Endothelial cell of hepatic sinusoid (primary cell): Measurements from ENCODE around the gene OIP5.
"Not testable (repeated sequence)": the region's sequence is repeated elsewhere in the genome, so short reads cannot be mapped to it uniquely, and the experiment has no call there.

Experiments
- in situ Hi-C: cut with HindIII; loops from 2 replicates; pipeline ENCODE4 v1.10.0; 2017; ENCODE audit warnings: low sequenced_read_pairs

The OIP5 gene

DNA sequence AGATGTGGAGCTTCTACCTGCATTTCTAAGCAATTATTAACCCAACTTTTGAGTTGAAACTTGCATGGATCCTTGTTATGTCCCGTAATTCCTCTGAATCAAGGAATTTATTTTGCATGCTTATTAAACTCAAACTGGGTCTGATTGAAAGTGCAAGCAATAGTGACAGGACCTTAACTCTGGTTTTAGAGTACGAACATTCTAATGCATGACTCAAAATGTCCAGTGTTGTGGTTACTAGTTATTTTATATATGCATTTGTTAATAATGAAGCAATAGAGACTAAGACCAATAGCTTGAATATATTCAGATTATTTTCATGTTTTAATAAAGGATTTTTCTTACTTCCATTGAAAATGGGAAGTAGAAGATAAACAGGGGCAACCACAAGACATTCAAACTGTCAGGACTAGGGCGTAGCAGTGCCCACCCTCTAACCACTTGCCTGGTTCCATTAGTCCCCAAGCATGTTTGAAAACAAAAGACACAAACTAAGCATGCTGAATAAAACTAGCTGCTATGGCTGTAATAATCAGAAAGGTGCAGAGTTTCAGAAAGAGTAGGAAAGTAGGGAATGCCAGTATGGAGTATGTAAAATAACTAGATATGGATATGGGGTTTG lies 28.1 kb downstream of the OIP5 start:
- in situ Hi-C loops = no loop called here

DNA sequence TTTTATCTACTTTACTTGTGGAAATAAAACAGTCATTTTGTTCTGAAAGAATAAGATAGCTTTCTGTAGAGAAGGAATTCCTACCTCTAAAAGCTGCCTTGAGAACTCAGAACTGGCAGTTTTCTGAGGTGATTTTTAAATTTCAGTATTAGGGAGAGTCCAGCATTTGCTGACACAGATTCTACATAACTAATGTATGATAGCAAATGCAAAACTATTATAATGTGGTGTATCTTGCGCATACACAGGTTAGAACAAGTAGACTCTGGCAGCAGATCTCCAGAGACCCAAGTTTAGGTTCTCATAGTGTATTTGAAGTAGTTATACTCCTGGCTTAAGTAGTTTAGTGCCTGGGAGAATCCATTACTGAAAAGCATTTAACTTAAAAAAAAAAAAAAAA lies 30.8 kb downstream of the OIP5 start:
- in situ Hi-C loops = no loop called here

DNA sequence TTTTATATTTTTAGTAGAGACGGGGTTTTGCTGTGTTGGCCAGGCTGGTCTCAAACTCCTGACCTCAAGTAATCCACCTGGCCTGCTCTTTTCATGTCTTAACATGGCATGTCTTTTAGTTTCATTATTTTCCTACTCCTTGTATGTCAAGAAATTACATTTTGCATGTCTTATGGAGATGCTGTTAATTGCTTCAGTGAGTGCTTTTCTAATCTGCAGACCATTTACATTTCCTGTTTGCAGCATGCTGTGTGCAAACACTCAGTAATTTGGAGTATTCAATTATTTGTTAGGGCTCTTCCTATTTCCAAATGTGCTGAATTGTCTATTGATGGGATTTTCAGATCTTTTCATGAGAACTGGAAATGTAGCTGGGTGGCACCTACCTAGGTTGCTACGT lies 31.3 kb downstream of the OIP5 start:
- in situ Hi-C loops = not testable (repeated sequence)

- in situ Hi-C loops = no loop called here
Observed at GRCh38 chr15:41292521-41292920, 39.9 kb downstream of the OIP5 start.

DNA sequence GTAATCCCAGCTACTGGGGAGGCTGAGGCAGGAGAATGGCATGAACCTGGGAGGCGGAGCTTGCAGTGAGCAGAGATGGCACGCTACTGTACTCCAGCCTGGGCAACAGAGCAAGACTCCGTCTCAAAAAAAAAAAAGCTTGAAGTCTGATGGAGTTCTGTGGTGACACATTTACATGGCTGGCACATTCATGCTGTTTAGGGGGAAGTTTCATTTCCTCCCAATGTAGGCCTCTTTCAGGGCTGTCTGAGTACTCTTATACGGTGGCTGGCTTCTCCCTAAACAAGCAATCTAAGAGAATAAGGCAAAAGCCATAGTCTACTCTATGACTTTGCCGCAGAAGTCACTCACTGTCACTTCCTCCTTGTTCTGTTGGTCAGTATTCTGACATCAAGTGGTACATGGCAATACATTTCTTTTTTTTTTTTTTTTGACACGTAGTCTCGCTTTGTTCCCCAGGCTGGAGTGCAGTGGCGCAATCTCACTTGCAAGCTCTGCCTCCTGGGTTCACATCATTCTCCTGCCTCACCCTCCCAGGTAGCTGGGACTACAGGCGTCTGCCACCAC lies 41.2 kb downstream of the OIP5 start:
- in situ Hi-C loops = no loop called here

DNA sequence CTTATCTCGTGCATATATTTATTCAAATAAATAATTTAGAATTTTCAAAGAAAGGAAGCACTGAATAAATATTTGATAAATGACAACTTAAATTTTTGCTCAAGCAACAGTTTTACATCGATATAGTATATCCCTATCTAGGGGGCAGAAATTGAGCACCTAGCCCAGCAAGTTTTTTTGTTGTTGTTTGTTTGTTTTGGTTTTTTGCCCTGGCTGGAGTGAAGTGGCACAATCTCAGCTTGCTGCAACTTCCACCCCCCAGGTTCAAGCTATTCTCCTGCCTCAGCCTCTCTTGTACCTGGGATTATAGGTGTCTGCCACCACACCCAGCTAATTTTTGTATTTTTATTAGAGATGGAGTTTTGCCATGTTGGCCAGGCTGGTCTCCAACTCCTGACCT lies 42.4 kb downstream of the OIP5 start:
- in situ Hi-C loops = no loop called here

GRCh38 chr15:41288464-41288863 lies 43.9 kb downstream of the OIP5 start:
- in situ Hi-C loops = no loop called here

DNA sequence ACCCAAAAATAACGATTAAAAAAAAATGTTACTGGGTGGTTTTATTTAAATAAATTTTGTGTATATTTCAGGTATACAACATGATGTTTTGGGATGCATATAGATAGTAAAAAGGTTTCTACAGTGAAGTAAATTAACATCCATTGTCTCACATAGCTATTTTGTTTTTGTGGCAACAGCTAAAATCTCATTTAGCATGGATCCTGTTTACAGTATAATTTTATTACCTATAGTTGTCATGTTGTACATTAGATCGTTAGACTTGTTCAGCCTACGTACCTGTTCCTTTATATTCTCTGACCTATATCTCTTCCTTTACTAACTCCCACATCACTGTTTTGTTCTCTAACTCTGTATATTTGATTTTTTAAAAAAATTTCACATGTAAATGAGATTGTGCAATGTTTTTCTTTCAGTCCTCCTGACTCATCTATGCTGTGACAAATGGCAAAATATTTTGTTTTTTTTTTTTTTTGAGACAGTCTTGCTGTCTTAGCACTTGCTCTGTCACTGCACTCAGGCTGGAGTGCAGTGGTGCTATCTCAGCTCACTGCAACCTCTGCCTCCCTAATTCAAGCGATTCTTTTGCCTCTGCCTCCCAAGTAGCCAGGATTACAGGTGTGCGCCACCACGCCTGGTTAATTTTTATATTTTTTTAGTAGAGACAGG lies 45.6 kb downstream of the OIP5 start:
- in situ Hi-C loops = no loop called here

DNA sequence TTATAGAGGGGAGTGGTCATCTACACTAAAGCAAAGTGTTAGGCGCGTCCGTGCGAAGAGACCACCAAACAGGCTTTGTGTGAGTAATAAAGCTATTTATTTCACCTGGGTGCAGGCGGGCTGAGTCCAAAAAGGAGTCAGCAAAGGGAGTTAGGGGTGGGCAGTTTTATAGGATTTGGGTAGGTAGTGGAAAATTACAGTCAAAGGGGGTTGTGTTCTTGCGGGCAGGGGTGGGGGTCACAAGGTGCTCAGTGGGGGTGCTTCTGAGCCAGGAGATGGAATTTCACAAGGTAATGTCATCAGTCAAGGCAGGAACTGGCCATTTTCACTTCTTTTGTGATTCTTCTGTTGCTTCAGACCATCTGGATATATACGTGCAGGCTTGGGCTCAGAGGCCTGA lies 47.1 kb downstream of the OIP5 start:
- in situ Hi-C loops = no loop called here

GRCh38 chr15:41284427-41285177 lies 47.8 kb downstream of the OIP5 start:
- in situ Hi-C loops = no loop called here

GRCh38 chr15:41283653-41284426 lies 48.6 kb downstream of the OIP5 start:
- in situ Hi-C loops = no loop called here

DNA sequence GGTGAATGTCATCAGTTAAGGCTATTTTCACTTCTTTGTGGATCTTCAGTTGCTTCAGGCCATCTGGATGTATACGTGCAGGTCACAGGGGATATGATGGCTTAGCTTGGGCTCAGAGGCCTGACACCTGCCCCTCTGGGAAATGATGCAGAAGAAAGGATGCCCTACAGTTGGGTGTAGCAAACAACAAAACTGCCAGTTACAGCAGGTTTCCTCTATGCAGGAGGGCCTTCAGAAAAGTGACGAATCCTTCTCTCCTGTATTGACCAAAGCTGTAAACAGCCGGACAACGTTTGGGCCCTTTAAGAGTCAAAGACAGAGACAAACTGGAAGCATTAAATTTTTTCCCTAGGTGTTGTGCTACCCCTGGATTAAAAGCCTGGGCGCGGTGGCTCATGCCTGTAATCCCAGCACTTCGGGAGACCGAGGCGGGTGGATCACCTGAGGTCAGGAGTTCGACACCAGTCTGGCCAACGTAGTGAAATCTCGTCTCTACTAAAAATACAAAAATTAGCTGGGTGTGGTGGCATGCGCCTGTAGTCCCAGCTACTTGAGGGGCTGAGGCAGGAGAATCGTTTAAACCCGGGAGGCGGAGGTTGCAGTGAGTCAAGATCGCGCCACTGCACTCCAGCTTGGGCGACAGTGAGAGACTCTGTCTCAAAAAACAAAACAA lies 49.3 kb downstream of the OIP5 start:
- in situ Hi-C loops = not testable (repeated sequence)

DNA sequence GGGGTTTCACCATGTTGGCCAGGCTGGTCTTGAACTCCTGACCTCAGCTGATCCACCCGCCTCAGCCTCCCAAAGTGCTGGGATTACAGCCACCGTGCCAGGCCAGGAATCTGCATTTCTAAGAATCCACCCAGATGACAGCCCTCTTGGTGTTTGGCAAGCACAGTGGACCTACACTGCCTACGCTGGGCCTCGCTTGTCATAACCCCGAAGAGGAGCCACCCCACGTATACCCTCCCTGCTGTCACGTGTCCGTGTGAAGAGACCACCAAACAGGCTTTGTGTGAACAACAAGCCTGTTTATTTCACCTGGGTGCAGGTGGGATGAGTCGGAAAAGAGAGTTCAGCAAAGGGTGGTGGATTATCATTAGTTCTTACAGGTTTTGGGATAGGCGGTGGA lies 50.0 kb downstream of the OIP5 start:
- in situ Hi-C loops = not testable (repeated sequence)

DNA sequence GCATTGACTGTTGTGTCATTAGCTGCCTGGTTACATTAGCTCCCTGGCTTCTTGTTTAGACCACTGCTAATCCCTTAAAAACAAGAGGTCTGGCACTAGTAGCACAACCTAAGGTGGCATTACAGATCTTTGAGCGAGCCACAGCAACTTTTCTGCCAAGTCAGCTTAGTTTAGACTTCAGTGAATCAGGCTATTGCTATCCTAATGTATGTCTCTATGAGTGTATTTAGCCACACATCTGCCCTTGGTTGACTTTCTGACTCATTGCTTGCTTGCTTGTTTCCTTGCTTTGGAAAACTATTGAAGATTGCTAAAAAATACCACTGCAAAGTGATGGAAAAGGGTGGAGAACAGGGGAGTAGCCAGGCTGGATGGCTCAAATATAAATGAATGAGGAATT lies 51.2 kb downstream of the OIP5 start:
- in situ Hi-C loops = no loop called here

GRCh38 chr15:41279535-41280283 lies 52.7 kb downstream of the OIP5 start:
- in situ Hi-C loops = no loop called here

DNA sequence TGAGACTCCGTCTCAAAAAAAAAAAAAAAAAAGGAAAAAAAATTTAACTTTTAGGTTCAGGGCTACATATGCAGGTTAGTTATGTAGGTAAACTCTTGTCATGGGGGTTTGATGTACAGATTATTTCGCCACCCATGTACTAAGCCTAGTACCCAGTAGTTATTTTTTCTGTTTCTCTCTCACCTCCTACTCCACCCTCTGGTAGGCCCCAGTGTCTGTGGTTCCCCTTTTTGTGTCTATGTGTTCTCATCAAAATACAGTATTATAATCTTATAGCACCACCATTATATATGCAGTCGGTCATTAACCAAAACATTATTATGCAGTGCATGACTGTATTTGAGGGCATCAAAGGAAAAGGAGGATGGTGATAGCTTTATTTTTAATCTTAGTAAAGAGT lies 54.1 kb downstream of the OIP5 start:
- in situ Hi-C loops = no loop called here

- in situ Hi-C loops = no loop called here
Observed at GRCh38 chr15:41276831-41277230, 55.6 kb downstream of the OIP5 start.

DNA sequence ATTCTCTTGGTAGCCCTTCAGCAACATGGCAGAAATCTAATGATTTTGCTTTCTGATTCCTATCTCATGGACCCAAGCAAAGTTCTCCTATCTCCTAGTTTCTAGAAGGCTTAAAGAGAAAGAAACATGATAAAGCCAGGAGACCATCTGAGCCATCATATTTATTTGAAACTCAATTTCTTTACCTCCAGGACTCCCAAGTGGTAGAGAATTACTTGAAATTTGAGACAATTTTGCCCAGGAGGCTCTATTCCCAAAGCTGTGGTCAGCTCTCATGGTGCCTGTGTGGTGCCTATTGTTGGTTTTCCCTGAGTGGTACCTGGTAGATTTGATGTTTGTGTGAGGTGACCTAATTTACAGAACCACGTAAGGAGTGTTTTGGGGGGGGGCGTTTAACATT lies 62.5 kb downstream of the OIP5 start:
- in situ Hi-C loops = no loop called here

DNA sequence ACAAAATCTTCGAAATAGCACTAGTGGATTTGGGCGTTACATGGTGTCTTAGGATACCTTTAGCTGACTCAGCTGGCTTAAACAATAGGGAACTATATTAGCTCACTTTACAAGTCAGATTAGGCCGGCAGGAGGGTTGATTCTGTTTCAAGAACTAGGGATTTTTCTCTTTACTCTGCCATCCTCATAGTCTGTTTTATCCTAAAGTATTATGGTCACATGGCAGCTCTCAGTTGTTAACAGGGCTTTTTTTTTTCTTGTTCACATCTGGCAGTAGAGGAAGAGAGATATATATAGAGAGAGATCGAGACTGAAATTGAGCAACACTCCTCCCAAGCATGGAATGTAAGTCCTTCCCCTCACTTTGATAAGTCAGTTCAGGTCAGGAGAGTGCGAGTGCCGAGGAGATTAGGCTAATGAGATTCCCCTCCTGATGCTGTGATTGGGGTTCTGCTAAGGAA lies 68.5 kb downstream of the OIP5 start:
- in situ Hi-C loops = no loop called here

- in situ Hi-C loops = no loop called here
Observed at GRCh38 chr15:41262571-41262970, 69.8 kb downstream of the OIP5 start.
